GM19043 (cell line): ENCODE data around the gene EMC10.
"Not testable (repeated sequence)": the region's sequence is repeated elsewhere in the genome, so short reads cannot be mapped to it uniquely, and the experiment has no call there.

Experiments used
- ATAC-seq: cut with Tn5 transposase; IDR thresholded peaks from one replicate; pipeline ENCODE4 v1.9.1; 2021; ENCODE audit warnings: low read depth; ENCODE audit not compliant: unreplicated experiment

The EMC10 gene

GRCh38 chr19:50450369-50451222 lies 25.7 kb upstream of the EMC10 start:
- ATAC-seq, result no peak

- ATAC-seq, result no peak
These were observed 25.1 kb upstream of the EMC10 start for GRCh38 chr19:50451223-50451534.

GRCh38 chr19:50453243-50453642 lies 23.1 kb upstream of the EMC10 start:
- ATAC-seq, result no peak

- ATAC-seq, result no peak
These were observed 20.3 kb upstream of the EMC10 start for GRCh38 chr19:50455992-50456391.

- ATAC-seq, result no peak
These were observed 19.0 kb upstream of the EMC10 start for GRCh38 chr19:50457300-50457699.

- no peak for ATAC-seq
These were observed 17.8 kb upstream of the EMC10 start for GRCh38 chr19:50458396-50459066.

GRCh38 chr19:50459067-50459456 lies 17.2 kb upstream of the EMC10 start:
- no peak for ATAC-seq

- no peak for ATAC-seq
These were observed 16.7 kb upstream of the EMC10 start for GRCh38 chr19:50459638-50460037.

GRCh38 chr19:50460161-50460765 lies 16.0 kb upstream of the EMC10 start:
- ATAC-seq, result no peak

- ATAC-seq, result no peak
These were observed 15.0 kb upstream of the EMC10 start for GRCh38 chr19:50461066-50461875.

GRCh38 chr19:50462970-50463369 lies 13.3 kb upstream of the EMC10 start:
- no peak for ATAC-seq

- no peak for ATAC-seq
These were observed 12.0 kb upstream of the EMC10 start for GRCh38 chr19:50464348-50464747.

GRCh38 chr19:50465000-50465399 lies 11.3 kb upstream of the EMC10 start:
- no peak for ATAC-seq

GRCh38 chr19:50465986-50466705 lies 10.2 kb upstream of the EMC10 start:
- no peak for ATAC-seq

GRCh38 chr19:50466706-50467039 lies 9.6 kb upstream of the EMC10 start:
- ATAC-seq, result no peak

GRCh38 chr19:50467566-50467965 lies 8.7 kb upstream of the EMC10 start:
- ATAC-seq, result no peak

GRCh38 chr19:50468818-50469217 lies 7.5 kb upstream of the EMC10 start:
- ATAC-seq, result no peak

GRCh38 chr19:50473336-50473735 lies 3.0 kb upstream of the EMC10 start:
- ATAC-seq, result not testable (repeated sequence)

- ATAC-seq, result no peak
These were observed 1.2 kb upstream of the EMC10 start for GRCh38 chr19:50475101-50475568.

- no peak for ATAC-seq
These were observed 527 bp upstream of the EMC10 start for GRCh38 chr19:50475736-50476223.
